ENCODE measurements around the gene NUDT19. TPM values are rescaled to one million over a fixed set of nuclear protein-coding genes. Genes with fewer than 3 reads are reported as not detected.
"Not testable (repeated sequence)": the region's sequence is repeated elsewhere in the genome, so short reads cannot be mapped to it uniquely, and the experiment has no call there.

Gene NUDT19
- total and polyA plus RNA-seq, 12 donors = 6.8 to 34.9 (median 20.9) TPM

GRCh38 chr19:32694851-32695250 is 3.2 kb downstream of the NUDT19 start:
- Histone ChIP-seq H3K36me3 (replicated peaks in 1 of 2) (peaks cover 0 to 10% of the 10 kb centered on the region in 2 donors), H3K4me3 (peak overlapping the region in 1 of 4 donors; percentile 84), H3K27ac (peak overlapping the region in 1 of 5 donors; percentile 54), H3K4me1 (replicated peaks in 1 of 2) (peaks cover 37 to 64% of the 10 kb centered on the region in 2 donors)
- WGBS, 4 donors = 5 to 35% (median 12%) methylated on average over 2 of the region's 2 CpGs
- intact Hi-C loops (cut with DNase I); H3K27me3 ChIP-seq; DNase-seq; H3K9me3 ChIP-seq (replicated peaks in 1 of 3): not testable (repeated sequence)

- Histone ChIP-seq H3K27ac (peak overlapping the region in 2 of 5 donors; percentile 30 to 61), H3K36me3 (replicated peaks in 1 of 2) (peaks cover 0 to 11% of the 10 kb centered on the region in 2 donors), H3K4me1 (replicated peaks in 1 of 2) (peaks cover 37 to 63% of the 10 kb centered on the region in 2 donors)
- H3K27me3 ChIP-seq; H3K4me3 ChIP-seq; intact Hi-C loops (cut with DNase I); DNase-seq; H3K9me3 ChIP-seq (replicated peaks in 1 of 3): not testable (repeated sequence)
- 59 to 70% (median 64%) methylated on average over 6 of the region's 6 CpGs for WGBS, 4 donors
Measured at GRCh38 chr19:32695506-32695905, 3.9 kb downstream of the NUDT19 start.

- 28 to 50% (median 36%) methylated on average over 3 of the region's 3 CpGs for WGBS, 4 donors
- H3K4me3 ChIP-seq; intact Hi-C loops (cut with DNase I); H3K27me3 ChIP-seq; H3K9me3 ChIP-seq (replicated peaks in 1 of 3): not testable (repeated sequence)
- Histone ChIP-seq H3K27ac (peak overlapping the region in 3 of 5 donors; percentile 29 to 68 (median 61)), H3K36me3 (replicated peaks in 1 of 2) (peaks cover 0 to 11% of the 10 kb centered on the region in 2 donors), H3K4me1 (replicated peaks in 1 of 2) (peaks cover 29 to 59% of the 10 kb centered on the region in 2 donors)
- DNase-seq = peak; percentile 54 to 90 (median 76)
Measured at GRCh38 chr19:32696771-32697170, 5.2 kb downstream of the NUDT19 start.

- H3K36me3 ChIP-seq (replicated peaks in 1 of 2) = peaks cover 0 to 15% of the 10 kb centered on the region in 2 donors
- peaks cover 6 to 35% of the 10 kb centered on the region in 2 donors for H3K4me1 ChIP-seq (replicated peaks in 1 of 2)
- H3K27ac ChIP-seq; intact Hi-C loops (cut with DNase I); DNase-seq; H3K27me3 ChIP-seq; H3K4me3 ChIP-seq: not testable (repeated sequence)
- peaks cover 0 to 11% (median 6%) of the 10 kb centered on the region in 3 donors for H3K9me3 ChIP-seq (replicated peaks in 1 of 3)
- WGBS, 4 donors = 91 to 98% (median 97%) methylated on average over 7 of the region's 7 CpGs
Measured at GRCh38 chr19:32700129-32700528, 8.5 kb downstream of the NUDT19 start.

- Histone ChIP-seq H3K9me3 (replicated peaks in 1 of 3) (peaks cover 0 to 11% (median 6%) of the 10 kb centered on the region in 3 donors), H3K27ac (no peak overlapping the region), H3K27me3 (no peaks in the 10 kb centered on the region), H3K36me3 (replicated peaks in 1 of 2) (peaks cover 0 to 15% of the 10 kb centered on the region in 2 donors), H3K4me3 (no peak overlapping the region), H3K4me1 (replicated peaks in 1 of 2) (peaks cover 0 to 16% of the 10 kb centered on the region in 2 donors)
- peak in 1 of 7 donors; percentile 38 for DNase-seq
- 45 to 64% (median 54%) methylated on average over 5 of the region's 5 CpGs for WGBS, 4 donors
- intact Hi-C loops (cut with DNase I) = no loop called here
- TF ChIP-seq CTCF (IDR thresholded peaks at IDR 0.05) (no peak), POLR2A (IDR thresholded peaks at IDR 0.05) (no peak)
Measured at GRCh38 chr19:32702010-32702409, 10.4 kb downstream of the NUDT19 start.

- intact Hi-C loops (cut with DNase I); H3K36me3 ChIP-seq (replicated peaks in 1 of 2): not testable (repeated sequence)
- 97 to 100% (median 99%) methylated on average over 2 of the region's 2 CpGs for WGBS, 4 donors
Measured at GRCh38 chr19:32704006-32704405, 12.4 kb downstream of the NUDT19 start.

GRCh38 chr19:32708457-32708856 is 16.8 kb downstream of the NUDT19 start:
- intact Hi-C loops (cut with DNase I) = no loop called here
- WGBS, 4 donors = 69 to 80% (median 72%) methylated on average over 3 of the region's 3 CpGs
- Histone ChIP-seq H3K36me3 (replicated peaks in 1 of 2) (peaks cover 0 to 28% of the 10 kb centered on the region in 2 donors), H3K27me3 (no peaks in the 10 kb centered on the region), H3K4me1 (replicated peaks in 1 of 2) (no peaks in the 10 kb centered on the region), H3K4me3 (no peak overlapping the region), H3K27ac (no peak overlapping the region), H3K9me3 (replicated peaks in 1 of 3) (peaks cover 0 to 11% (median 6%) of the 10 kb centered on the region in 3 donors)
- TF ChIP-seq CTCF (IDR thresholded peaks at IDR 0.05) = no peak
- TF ChIP-seq POLR2A (IDR thresholded peaks at IDR 0.05) = no peak
- peak in 1 of 7 donors; percentile 39 for DNase-seq

More at GRCh38 chr19:32704006-32704405, 12.4 kb downstream of the NUDT19 start:
- not testable (repeated sequence) for H3K4me3 ChIP-seq; H3K27me3 ChIP-seq; DNase-seq; H3K27ac ChIP-seq; H3K4me1 ChIP-seq (replicated peaks in 1 of 2)
- H3K9me3 ChIP-seq (replicated peaks in 1 of 3) = peaks cover 0 to 11% (median 6%) of the 10 kb centered on the region in 3 donors
